ENCODE results near the gene CSN1S1.
"Not testable (repeated sequence)": the region's sequence is repeated elsewhere in the genome, so short reads cannot be mapped to it uniquely, and the experiment has no call there.

The CSN1S1 gene, protein sequence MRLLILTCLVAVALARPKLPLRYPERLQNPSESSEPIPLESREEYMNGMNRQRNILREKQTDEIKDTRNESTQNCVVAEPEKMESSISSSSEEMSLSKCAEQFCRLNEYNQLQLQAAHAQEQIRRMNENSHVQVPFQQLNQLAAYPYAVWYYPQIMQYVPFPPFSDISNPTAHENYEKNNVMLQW

DNA sequence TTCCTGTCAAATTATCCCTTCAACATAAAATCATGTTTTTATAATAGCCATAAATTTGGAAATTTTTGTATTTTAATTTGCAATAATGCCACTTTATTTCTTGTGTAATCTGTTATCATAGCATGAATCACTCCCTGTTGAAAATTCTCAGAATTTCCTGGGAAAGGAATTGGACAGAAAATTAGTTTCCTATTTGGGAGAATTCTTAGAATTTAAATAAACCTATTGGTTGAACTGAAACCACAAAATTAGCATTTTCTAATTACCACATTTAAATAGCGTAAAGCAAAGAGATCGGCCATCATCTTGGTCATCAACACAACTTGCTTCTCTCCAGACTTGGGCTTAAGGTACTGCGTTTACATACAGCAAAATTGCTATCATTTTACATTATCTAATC is at the start of gene CSN1S1:
TSS of gene CSN1S1 (plus strand) at position 301 of the 400 bp plus-strand sequence. CDS start 1,488 bp downstream, outside the sequence.
- no peak for FAIRE-seq

DNA sequence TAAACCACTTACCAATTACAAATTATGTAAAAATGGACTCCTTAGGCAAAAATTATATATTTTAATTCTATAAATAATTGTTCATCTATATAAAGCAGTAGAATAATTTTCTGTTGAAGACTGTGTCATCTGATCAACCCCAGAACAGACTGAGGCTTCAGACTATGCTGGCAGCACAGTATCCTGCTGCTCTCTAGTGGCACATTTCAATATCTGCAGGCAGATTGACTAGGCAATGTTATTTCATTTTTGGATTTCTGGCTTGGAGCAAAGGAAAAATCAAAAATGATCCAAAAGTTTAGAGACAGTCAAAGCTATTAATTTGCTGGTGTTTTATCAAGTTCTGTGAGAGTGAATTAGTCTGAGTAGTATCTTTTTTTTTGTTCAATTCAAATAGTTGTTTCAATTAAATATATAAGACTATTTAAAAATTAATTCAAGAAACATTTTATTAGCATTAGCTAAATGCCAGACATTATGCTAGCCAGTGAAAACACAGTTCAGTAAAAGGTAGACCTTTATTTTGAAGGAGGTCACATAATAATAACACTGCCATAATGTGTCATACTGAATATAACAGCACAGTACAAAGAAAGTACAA is 49.6 kb upstream of the CSN1S1 start:
- no peak for FAIRE-seq

DNA sequence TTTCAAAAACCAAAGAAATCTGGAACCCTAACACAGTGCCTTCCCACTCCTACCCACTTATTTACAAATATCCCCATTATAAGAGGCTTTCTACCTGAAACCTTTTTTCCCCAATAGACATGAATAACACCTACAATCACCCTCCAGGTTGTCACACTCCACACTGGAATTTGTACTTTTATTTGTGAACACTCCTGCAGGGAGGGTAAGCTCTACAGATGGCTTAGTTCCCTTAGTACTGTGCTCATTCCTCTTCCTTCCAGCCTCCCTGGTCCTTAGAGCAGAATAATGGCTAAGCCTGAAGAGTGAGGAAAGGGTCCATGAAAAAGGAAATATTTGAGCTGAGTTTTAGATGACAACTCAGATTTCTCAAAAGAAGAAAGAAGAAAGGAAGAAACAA is 48.7 kb upstream of the CSN1S1 start:
- no peak for FAIRE-seq

DNA sequence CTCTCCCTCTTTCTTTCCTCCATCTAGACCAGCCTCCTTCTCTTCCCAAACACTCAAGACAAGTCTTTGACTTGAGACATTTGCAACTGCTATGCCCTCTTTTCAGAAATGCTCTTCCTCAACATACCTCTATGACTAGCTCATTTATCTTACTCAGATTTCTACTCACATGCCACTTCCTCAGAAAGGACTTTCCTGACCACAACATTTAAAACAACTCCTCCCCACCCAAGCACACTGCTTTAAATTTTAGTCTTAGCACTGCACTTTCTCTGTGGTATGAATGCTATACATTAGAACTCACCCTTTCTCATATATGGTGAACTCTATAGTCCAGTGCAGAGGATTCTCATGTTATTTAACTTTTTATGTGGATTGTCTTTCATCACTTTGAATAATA is 42.5 kb upstream of the CSN1S1 start:
- FAIRE-seq = no peak

DNA sequence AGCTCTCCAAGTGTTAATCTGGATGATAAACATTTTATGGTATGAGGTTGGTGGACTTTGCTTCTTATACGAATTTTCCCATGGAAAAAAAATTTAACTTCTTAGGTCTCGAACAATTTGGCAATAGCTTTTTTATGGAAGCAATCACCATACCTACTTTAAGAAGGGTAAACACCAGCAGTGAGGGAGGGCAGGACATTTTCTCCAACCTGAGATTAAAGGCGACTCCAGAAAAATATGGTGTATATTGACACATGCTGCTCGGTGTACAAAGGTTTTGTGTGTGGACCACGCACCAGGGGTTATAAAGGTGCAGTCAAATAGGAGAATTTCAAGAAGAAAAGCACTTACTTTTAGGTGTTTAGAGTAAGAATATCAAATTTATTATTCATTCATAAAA is 36.7 kb upstream of the CSN1S1 start:
- FAIRE-seq = peak; percentile 43

DNA sequence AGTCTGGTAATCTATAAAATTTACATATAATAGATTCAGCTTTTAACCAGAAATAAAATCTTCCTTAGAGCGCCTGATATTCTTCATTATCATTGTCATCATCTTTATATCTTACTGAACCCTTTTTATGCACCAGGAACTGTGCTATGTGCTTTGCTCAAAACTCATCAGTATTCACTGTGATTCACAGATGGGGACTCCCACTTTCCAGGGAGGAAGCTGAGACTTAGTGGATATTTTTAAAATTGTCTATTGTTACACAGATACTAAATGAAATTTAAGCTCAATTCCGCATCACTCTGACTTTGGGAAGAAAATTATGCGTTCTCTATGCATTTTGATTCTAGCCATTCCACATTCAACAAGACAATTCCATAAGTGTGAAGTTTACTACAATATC is 36.1 kb upstream of the CSN1S1 start:
- no peak for FAIRE-seq

DNA sequence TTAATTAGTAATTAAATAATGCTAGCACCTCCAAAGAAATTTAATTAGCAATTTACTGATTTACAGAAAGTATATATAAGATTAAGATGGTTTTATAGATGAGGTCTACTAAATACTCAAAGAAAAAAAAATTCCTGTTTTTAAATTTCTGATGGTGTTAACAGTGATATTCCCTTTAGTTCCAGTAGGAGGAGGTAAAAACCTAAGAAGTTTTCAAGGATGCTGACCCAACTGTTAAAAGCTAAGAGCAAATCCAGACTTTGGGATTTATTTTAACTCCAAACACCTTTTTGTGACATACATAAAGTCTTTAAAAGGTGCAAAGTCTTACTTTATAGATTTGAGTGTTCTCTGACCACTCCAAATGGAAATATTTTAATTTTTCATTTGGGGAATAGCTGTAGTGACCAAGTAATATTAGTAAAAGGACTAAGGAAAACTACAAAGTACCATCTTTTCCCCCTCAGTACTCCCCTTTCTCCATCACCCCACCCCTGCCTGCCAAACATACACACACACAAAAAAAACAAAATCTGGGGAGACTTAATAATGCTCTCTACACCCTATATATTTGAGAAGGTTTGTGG is 34.2 kb upstream of the CSN1S1 start:
- FAIRE-seq = peak; percentile 85

DNA sequence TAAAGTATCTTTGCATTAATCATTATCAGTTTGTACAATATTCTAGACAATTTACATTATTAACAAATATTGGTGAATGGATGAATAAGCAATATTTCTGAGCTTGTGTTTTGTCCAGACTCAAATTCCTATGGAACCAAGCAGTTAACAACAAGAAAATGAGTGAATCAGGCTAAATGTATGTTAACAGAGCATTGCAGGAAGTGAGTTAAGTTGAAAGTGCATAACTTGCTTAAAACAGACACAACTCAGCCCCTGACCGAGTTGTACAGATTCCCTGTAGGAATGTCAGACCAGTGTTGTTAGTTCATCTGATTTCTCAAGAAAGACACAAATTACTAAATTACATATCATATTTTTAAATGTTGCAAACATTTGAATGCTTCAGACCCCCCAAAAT is 23.7 kb upstream of the CSN1S1 start:
- no peak for FAIRE-seq

DNA sequence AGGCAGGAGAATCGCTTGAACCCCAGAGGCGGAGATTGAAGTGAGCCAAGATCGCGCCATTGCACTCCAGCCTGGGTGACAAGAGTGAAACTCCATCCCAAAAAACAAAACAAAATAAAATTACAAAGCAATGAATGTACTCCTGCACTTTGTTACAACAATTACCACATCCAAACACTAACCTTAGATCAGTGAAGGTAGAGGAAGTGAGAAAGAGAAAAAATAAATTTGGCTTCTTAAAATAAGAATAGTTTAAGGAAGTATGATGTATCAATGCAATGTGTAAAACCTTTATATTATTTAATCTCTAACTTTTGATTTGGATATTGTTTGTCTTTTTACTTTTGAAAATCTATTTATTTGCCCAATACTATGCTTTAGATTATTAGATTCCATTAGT is 21.7 kb upstream of the CSN1S1 start:
- FAIRE-seq = peak; percentile 24

DNA sequence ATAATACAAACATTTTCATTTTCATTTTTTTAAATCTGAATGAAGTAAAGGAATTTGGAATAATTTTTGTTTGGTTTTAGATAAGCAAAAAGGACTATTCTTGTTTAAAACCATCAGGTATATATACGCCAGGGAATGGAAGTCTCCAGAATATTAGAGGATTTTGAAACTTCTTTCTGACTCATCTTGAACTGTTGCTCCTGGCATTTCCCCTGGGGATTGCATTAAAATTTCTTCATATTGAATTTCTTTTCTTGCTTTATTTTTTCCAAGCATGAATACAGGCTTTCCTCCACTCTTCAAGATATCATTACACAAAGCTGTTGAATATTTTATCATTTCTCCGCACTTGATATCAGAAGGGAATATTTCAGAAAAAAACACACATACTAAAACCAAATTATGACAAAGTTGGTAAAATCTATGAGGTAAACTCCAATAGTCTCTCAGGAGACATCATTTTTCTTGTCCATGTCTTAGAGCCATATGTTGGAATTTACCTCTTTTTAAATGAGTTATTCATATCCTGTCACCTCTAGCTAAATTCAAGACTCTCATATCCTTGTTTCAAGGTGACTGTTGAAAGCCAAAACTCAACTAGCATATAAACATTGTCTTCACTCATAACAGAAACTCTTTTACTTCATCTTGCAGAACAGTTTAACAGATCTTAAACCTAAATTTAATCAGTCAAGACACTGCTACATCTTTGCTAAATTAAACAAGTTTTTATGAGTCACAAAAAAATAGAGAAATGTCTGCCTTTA is 20.7 kb upstream of the CSN1S1 start:
- FAIRE-seq = peak; percentile 5

DNA sequence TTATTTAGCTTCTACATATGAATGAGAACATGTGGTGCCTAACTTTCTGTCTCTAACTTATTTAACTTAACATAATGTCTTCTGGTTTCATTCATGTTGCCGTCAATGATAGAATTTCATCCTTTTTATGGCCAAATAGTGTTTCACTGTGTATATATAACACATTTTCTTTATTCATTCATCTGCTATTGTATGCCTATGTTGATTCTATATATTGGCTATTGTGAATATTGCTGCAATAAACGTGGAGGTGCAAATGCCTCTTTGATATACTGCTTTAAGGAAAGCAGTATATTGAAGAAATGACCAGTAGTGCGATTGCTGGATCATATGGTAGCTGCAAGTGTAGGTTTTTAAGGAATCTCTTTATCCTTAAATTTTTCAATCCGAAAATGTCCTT is 10.0 kb upstream of the CSN1S1 start:
- FAIRE-seq = no peak

DNA sequence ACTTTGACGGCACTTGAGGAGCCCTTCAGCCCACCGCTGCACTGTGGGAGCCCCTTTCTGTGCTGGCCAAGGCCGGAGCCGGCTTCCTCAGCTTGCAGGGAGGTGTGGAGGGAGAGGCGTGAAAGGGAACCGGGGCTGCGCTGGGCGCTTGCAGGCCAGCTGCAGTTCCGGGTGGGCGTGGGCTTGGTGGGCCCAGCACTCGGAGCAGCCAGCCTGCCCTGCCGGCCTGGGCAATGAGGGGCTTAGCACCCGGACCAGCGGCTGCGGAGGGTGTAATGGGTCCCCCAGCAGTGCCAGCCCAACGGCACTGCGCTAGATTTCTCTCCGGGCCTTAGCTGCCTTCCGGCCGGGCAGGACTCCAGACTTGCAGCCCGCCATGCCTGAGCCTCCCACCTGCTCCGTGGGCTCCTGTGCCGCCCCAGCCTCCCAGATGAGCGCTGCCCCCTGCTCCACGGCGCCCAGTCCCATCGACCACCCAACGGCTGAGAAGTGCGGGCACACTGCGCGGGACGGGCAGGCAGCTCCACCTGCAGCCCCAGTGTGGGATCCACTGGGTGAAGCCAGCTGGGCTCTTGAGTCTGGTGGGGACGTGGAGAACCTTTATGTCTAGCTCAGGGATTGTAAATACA is 7.0 kb upstream of the CSN1S1 start:
- not testable (repeated sequence) for FAIRE-seq

DNA sequence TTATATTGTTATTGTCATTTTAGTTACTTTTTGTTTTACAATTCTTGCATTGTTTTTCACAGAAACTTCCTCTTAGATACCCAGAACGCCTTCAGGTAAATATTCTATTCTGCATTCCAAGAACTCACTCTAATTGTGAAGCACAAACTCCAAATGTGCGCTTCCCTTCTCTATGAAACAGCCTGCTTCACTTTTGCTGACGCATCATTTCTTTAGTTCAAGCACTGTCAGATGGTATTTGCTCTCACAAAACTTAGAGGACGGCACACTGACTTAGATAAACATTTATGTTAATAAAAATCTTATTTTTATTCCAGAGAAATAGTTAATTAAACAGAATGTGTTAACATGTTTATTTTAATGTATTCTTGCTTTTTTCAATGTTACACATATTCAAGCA is 3.3 kb downstream of the CSN1S1 start:
- FAIRE-seq = no peak

DNA sequence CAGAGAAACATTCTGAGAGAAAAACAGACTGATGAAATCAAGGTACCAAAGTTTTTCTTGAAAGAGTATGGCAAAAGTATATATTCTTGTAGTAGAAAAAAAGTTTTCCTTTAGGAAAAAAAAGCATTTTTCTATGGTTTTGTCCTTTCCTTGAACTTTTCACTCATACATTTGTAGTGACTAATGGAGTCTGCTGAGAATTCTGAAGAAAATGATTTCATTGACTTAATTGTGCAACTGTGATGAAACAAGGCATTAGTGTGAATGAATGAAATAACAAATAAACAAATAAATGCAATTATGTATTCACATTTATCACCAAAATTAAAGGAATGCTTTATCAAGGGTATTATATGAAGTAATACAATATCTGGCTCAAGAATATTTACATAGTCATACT is 5.7 kb downstream of the CSN1S1 start:
- peak; percentile 33 for FAIRE-seq

DNA sequence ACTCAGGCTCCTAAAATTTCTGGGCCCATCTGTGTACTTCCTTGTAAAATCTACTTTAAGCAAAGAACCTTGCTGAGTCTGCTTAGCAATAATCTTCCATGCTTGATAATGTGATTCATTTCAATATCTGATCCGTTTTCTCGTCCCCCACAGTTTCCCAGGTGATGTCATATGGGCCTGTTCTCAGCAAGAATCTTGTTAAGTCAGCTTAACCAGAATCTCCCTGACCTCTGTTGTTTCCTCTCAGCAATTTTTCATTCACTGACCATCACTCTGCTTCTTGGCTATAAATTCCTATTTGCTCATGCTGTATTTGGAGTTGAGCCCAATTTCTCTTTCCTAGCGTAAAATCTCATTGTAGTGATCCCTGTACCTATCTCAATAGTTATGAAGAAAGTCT is 20.7 kb downstream of the CSN1S1 start:
- no peak for FAIRE-seq

DNA sequence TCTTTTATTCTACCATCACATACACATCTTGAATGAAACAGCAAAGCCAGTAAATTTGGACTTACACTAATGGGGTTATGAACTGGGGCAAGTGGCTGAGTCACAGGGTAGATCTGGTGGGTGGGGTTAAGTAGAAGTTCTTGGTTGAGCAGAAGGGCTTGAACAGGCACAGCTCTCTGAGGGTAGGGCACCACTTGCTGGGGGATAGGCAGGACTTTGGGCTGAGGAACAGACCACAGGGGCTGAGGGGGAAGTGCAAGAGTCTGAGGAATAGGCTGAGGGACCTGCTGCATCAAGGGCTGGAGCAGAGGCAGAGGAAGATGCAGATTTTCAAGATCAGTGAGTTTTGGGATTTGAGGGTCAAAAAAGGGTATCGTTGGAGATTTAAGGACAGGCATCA is 26.3 kb downstream of the CSN1S1 start:
- no peak for FAIRE-seq

DNA sequence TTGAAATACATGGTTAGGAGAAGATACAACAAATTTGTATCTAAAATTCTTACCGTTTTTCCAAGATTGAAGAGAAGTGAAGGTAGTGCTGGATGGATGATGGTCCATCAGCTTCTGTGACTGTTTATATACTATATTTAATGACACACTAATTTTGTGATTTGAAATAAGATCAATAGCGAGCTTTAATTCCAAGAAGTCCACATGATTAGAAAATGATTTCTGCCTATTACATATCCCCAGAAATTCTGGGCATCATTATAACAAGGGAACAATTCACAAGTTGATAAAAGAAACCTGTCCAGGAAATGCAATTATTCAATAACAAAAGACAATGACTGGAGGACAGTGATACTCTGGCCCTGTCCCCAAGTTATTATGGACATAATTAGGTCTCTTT is 34.8 kb downstream of the CSN1S1 start, which contains the start of gene CSN2:
TSS of gene CSN2 (minus strand) at position 101 of the 400 bp plus-strand sequence. CDS start 4,733 bp downstream, outside the sequence.
- no peak for FAIRE-seq

DNA sequence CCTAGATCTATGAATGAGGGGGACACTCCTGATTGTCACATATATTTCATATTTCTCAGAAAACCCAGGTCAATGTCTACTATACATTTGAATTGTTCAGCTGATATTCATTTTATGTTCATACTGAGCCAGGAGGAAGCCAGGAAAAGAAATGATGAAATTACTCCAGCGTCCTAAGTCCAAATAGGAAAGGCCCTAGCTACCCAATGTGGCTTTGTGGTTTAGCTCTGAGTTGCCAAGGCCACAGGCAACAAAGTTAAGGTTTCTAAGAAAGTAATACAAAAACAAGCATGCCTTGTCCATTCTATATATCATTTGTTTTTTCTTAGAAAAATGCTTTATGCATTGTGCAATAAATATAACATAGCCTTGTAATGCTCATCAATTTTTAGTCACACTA is 39.2 kb downstream of the CSN1S1 start:
- FAIRE-seq = no peak

DNA sequence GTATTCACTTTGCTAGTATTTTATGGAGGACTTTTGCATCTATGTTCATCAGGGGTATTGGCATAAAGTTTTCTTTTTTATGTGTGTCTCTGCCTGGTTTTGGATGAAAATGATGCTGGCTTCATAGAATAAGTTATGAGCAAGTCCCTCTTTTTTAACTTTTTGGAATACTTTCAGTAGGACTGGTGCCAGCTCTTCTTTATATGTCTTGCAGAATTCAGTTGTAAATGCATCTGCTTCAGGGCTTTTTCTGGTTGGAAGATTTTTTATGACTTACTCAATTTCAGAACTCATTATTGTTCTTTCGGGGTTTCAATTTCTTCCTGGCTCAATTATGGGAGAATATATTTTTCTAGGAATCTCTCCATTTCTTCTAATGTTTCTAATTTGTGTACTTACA is 43.8 kb downstream of the CSN1S1 start:
- no peak for FAIRE-seq

DNA sequence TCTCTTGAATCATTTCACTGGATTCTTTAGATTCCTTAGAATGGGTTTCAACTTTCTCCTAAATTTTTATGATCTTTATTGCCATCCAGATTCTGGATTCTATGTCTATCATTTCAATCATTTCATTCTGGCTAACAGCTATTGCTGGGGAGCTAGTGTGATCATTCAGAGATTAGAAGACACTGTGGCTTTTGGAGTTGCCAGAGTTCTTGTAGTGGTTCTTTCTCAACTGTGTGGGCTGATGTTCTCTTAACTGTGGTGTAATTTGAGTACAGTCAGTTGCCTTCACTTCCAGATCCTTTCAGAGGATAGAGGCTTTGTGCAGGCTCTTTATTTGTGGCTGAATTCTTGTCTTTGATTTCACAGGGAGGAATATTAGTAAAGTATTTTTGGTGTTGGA is 46.7 kb downstream of the CSN1S1 start:
- FAIRE-seq = no peak

DNA sequence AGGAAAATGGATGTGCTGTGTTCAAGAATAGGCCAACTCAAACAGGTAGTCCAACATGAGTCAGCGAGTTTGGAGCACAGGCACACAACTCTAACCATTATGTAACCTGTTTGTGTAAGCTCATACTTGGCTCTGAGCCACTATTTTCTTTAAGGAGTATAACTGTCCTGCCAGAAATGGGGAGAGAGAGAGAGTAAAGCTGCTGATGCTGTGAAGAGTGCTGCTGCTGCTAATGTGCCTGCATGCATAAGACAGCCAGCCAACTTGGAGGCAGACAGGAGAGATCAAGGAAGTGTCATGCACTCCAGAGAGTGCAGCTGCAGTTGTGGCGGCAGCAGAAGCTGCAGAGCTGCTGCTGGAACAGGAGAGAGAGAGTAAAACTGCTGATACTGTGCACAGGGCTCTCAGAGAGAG is 53.2 kb downstream of the CSN1S1 start:
- FAIRE-seq = no peak

DNA sequence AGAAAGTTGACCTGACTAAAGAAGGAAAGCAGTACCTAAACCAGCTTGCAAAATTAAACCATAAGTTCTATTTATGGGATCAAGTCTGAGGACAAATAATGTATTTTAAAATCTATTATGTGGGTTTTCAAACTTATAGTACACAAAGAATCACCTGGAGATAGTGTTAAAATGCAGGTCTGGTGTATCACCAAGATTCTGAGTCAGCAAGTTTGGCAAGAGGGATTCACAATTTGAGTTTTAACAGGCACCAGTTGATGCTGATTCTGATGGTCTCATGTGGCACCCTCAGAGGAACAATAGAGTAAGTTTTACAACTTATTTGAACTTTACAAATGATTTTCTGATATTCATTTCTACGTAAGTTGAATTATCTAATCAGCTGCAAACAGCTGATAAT is 55.8 kb downstream of the CSN1S1 start:
- FAIRE-seq = no peak

DNA sequence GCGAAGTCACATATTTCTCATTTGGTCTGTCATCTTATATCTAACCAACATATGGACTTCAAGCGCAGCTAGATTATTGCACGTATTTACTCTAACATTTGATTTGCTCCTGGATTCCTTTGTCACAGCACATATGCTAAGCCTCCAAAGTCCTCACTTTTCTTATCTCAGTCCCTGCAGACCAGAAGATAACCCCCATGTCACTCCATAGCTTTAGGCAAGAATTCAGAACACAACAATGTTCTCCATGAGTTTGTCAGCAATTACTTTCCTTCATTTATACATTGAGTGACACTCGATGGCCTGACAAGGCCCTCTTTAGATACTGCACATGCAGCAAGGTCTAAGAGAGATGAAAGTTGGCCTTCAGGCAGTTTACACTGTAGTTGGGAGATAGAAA is 60.1 kb downstream of the CSN1S1 start:
- no peak for FAIRE-seq

Measured in colon (tissue), 2 donors.